ENCODE measurements around the gene EFEMP2. TPM values are rescaled to one million over a fixed set of nuclear protein-coding genes. Genes with fewer than 3 reads are reported as not detected.

Gene EFEMP2
- total RNA-seq, 2 experiments from 2014 or later: 7.2 to 7.6 TPM

DNA sequence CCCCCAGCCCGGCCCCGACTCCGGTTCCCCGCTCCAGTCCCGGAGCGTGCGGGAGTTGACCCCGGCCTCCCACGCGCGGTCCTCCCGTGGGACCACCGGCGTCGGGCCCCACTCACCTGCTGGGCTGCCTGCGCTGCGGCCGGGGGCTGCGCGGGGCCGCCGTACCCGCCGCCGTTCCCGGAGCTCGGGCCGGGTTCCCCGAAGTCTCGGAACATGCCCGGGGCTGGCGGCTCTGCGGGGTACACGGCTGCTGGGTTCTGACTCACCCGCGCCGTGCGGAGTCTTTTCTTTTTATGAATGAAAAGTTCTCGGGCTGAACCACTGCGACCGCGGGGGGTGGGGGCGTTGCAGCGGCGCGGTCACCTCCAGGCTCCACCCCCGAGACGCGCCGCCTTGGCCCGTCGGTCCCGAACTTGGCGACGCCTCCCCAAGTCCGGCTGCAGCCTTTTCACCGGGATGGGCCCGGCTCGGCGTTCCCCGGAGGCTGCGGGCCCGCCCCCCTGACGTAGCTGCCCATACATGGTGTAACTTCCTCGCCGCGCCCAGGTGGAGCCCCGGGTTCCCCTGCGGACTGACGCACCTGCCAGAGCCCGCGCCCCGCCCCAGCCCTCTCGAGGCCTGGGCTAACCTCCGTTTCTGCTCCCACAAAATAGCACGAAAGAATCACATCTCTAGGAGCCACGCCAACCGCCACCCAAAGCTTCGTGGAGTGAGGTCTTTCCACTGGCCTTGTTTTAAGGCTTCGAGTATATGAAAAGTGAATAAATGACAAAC, 27.7 kb upstream of the EFEMP2 start, which contains the start of gene FOSL1:
FOSL1 (minus strand) TSS at position 264 of the 774 bp plus-strand sequence; CDS start at position 215, 49 bp downstream.
- H3K27ac ChIP-seq (ENCODE audit: low read depth, low read length, poor library complexity, severe bottlenecking): no peak within 1 kb of the TSS
- BruUV-seq (replicated peaks): no TSS peak
- DNase-seq (ENCODE audit: low spot score): peak; percentile 68
- no peaks in the 10 kb centered on the region for H3K79me2 ChIP-seq (ENCODE audit: insufficient read depth, low read depth, low read length)
- CTCF ChIA-PET (ENCODE audit: unreplicated experiment): no interaction called here
- H3K4me1 ChIP-seq (ENCODE audit: insufficient read depth, low read length, poor library complexity, severe bottlenecking): peaks cover 20% of the 10 kb centered on the region
- TF ChIP-seq, protein P1, sequence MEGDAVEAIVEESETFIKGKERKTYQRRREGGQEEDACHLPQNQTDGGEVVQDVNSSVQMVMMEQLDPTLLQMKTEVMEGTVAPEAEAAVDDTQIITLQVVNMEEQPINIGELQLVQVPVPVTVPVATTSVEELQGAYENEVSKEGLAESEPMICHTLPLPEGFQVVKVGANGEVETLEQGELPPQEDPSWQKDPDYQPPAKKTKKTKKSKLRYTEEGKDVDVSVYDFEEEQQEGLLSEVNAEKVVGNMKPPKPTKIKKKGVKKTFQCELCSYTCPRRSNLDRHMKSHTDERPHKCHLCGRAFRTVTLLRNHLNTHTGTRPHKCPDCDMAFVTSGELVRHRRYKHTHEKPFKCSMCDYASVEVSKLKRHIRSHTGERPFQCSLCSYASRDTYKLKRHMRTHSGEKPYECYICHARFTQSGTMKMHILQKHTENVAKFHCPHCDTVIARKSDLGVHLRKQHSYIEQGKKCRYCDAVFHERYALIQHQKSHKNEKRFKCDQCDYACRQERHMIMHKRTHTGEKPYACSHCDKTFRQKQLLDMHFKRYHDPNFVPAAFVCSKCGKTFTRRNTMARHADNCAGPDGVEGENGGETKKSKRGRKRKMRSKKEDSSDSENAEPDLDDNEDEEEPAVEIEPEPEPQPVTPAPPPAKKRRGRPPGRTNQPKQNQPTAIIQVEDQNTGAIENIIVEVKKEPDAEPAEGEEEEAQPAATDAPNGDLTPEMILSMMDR (conservative IDR thresholded peaks at IDR 0.05; ENCODE audit: low read length): no peak
- no peak for TF ChIP-seq EZH2phosphoT487 (IDR thresholded peaks at IDR 0.05; ENCODE audit: borderline replicate concordance, low read depth, low read length)
- no peaks in the 10 kb centered on the region for H3K9me3 ChIP-seq (ENCODE audit: low read length)
- no peak within 1 kb of the TSS for H2AFZ ChIP-seq (ENCODE audit: low read length)
- intact Hi-C loops (cut with micrococcal nuclease; ENCODE audit: unreplicated experiment): loop anchor here (2.0 kb wide), 1 partner anchor 18 kb away; the partner anchor contains the start of genes C11orf68 and DRAP1
- no peaks in the 10 kb centered on the region for H4K20me1 ChIP-seq (ENCODE audit: insufficient read depth, low read length)
- H3K4me2 ChIP-seq (ENCODE audit: low read length): peak within 1 kb of the TSS; percentile 80
- no peaks in the 10 kb centered on the region for H3K9me2 ChIP-seq (ENCODE audit: insufficient read depth, low read length)
- no peaks in the 10 kb centered on the region for H3K36me3 ChIP-seq (ENCODE audit: insufficient read depth, low read length)
- POLR2A ChIA-PET: interaction anchor here (1.0 to 2.3 kb wide), 2 partner anchors 10 to 15 kb away, joined by 4 to 5 read pairs; partner anchors contain the start of gene CCDC85B
- H3K4me3 ChIP-seq (ENCODE audit: low read depth, low read length, poor library complexity, severe bottlenecking): peak within 1 kb of the TSS; percentile 65

DNA sequence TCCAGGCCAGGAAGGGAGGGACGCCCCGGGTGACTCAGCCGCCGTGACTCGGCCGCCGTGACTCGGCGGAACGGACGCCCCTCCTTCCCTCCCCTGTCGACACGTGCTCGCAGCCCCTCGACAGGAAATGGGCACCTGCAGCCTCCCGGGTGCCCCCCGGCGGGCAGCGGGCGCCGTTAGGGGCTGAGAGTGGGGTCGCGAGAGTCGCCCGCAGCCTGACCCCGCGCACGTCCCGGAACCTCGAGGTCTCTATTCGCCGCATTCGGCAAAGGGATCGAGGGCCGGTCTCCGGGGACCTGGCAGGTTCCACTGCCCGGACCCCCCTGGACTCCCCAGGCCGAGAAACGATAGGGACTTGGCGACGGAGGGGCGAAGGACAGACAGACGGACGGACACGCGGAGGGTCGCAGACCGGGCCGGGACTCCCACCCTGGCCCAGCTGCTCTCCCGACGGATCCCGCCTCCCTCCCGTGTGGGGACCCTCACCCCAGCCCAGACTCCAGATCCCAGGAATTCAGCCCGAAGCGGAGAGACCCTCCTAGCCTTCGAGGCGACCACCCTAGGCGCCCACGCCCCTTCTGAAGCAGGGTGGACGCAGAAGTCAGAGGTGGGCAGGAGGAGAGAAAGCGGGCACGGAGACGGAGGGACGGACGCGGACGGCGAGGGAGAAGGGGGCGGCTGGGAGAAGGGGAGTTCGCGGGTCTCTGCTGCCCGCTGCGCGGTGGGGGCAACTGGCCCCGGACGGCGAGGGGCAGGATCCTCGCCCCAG, 26.9 kb upstream of the EFEMP2 start:
- ChIA-PET POLR2A (no interaction called here), CTCF (ENCODE audit: unreplicated experiment) (no interaction called here)
- peak overlapping the region; percentile 65 for H3K4me3 ChIP-seq (ENCODE audit: low read depth, low read length, poor library complexity, severe bottlenecking)
- intact Hi-C loops (cut with micrococcal nuclease; ENCODE audit: unreplicated experiment): loop anchor here (2.0 kb wide), 1 partner anchor 19 kb away; the partner anchor contains the start of genes C11orf68 and DRAP1
- H2AFZ ChIP-seq (ENCODE audit: low read length): no peak overlapping the region
- no peaks in the 10 kb centered on the region for H3K9me3 ChIP-seq (ENCODE audit: low read length)
- H3K27ac ChIP-seq (ENCODE audit: low read depth, low read length, poor library complexity, severe bottlenecking): no peak overlapping the region
- peak overlapping the region; percentile 80 for H3K4me2 ChIP-seq (ENCODE audit: low read length)
- BruUV-seq (replicated peaks): no TSS peak
- TF ChIP-seq, protein P1 (conservative IDR thresholded peaks at IDR 0.05; ENCODE audit: low read length): no peak
- TF ChIP-seq EZH2phosphoT487 (IDR thresholded peaks at IDR 0.05; ENCODE audit: borderline replicate concordance, low read depth, low read length): no peak
- H3K79me2 ChIP-seq (ENCODE audit: insufficient read depth, low read depth, low read length): no peaks in the 10 kb centered on the region
- no peaks in the 10 kb centered on the region for H3K9me2 ChIP-seq (ENCODE audit: insufficient read depth, low read length)
- no peaks in the 10 kb centered on the region for H4K20me1 ChIP-seq (ENCODE audit: insufficient read depth, low read length)
- H3K4me1 ChIP-seq (ENCODE audit: insufficient read depth, low read length, poor library complexity, severe bottlenecking): peaks cover 20% of the 10 kb centered on the region
- H3K36me3 ChIP-seq (ENCODE audit: insufficient read depth, low read length): no peaks in the 10 kb centered on the region
- DNase-seq (ENCODE audit: low spot score): peak; percentile 19
